GM19455 (cell line): Measurements from ENCODE around the gene ARHGEF7.
A peak's percentile ranks its signal among the peaks of the same experiment; 100 is the strongest.

Source experiments
- ATAC-seq: cut with Tn5 transposase; IDR thresholded peaks from one replicate; pipeline ENCODE4 v1.9.1; 2021; ENCODE audit not compliant: unreplicated experiment

ARHGEF7 gene

DNA sequence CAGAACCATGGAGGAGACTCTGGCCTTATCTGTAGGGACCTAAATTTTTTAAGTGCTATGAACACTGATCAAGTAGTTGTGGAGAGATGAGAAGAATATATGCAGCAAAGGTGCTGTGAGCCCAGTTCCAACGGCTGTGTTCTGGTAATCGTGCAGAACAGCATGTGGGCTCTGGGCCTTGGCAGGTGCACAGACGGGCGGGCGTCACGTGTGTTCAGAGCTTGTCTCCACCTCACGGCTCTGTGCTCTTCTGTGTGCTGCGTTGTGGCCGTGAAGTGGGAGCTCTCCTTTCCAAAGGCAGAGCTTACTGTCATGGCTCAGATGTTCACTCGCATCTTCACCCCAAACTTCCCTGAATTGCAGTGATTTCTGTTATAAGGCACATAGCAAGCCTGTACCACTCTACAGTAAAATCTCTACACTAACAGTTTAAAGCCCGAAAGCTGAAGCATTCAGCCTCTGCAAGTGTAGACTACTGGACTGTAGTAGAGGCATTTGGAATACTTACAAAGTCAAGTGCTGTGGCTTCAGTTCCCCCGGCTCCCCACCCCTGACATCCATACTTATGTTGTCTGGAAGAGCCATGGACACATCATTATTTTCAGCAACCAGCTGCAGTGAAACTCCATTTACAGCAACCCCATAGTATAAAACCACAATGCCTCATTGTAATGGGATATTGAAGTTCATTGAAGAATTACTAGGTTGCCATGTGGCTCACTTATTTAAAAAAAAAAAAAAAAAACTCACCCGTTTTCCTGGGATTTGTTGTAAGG, 177.8 kb downstream of the ARHGEF7 start:
- no peak for ATAC-seq

DNA sequence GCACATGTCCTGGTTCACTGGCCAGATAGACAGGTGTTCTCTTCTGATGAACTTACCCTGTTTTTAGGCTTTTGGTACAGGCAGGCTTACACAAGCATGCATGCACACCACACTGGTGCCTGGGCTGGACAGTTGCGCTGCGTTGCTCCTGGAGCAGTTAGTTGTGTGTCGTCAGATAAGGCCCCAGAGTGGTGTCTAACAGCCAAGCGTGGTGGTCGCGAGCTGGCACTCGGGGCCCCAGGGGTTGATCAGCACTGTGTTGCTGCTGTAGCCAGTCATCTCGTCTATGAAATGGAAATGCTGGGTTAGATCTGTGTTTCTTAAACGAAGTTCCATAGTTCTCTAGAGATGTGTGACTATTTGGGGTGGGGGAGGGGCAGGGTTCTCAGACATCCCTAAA, 180.8 kb downstream of the ARHGEF7 start:
- no peak for ATAC-seq

DNA sequence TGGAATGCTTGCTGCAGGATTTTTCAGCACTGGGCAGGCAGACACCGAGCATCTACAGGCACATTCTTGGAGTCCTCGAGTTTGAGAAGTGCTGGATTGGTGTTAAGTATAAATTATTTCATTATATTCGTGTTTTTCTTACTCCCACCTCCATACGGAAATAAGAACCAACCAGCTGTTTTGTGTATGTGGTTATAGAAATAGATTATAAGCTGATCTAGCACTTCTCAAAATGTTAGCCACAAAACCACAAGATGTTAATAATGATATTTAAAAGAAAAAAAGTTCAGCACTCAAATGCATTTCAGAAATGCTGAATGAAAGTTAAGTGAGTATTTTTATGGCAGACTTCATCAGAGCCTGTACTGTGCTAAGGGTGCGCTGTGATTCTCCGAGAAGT, 181.3 kb downstream of the ARHGEF7 start:
- no peak for ATAC-seq

DNA sequence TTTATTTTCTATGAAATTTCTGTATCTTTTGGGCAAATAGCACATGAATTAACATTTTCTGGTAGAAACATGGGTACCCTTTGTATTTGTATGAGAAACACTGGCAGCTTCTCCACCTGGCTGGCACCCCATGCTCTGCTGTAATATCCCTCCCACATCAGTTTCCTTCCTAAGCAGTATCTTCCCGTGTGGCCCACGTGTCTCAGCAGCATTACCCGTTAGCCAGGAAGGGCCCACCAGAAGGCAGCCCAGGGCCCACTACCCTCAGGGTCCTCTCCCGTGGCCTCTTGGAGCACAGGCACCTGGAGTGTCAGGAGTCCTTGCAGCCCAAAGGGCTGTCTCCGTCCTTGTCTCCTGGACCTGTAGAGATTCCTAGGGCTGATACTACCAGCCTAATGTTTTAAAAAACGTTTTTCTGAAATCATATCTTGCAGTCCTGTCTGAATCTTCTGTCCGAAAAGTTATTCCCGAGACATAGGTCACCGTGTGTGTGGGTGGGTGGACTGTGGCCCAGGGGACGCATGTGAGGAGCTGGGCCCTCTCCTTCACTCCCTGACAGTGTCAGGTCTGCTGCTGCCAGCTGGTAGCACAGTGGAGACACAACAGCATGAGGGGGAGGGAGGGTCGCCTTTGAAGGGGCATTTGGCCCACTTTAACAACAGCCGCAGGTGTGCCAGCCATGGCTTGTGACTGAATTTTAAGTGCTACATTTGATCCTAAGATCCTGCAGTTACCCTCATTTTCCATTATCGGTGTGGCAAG, 183.3 kb downstream of the ARHGEF7 start:
- ATAC-seq = no peak

DNA sequence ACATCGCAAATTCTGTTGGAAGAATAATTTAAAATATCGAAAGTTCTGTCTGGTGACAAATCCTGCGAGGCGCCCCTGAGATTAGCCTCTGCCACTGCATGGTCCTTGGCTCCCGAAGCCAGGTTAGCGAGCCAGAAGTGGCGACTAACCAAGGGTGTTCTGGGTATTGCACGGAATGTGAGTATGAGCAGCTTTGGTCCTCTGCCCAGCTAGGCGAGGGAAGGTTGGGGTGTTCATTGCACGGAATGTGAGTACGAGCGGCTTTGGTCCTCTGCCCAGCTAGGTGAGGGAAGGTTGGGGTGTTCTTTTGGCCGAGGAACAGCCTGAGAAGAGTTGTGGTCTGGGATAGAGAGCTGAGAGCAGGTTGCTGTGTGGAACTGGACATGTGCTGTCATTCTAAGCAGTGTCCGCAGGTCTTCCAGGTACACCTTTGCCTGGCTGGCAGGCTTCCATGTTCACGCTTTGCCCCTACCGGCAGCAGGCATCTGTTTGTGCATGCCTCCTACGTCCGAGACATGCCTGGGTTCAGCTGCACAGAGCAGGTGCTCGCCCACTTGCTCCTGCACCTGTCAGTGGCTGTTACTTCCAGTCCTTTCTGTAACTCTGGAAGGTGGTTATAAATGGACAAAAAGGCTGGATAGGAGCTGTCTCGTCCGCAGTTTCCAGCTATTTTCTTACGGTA, 187.1 kb downstream of the ARHGEF7 start:
- no peak for ATAC-seq

DNA sequence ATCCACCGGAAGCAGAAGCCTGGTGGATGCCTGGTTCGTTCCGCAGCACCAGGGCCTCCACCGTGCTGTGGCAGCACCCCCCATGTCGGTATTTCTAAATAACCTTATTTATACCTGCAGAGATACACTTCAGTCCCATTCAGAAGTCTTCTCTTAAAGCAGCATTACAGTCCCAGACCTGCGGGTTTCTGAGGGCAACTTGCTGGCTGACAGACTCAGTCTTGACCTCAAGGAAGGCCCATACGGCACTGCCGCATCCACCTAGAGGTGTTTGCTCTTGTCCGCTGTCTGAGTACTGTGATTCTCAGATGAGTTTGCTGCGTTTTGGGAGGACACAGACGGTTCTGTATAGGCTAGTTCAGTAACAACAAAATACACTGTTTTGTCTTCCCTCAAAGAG, 188.4 kb downstream of the ARHGEF7 start:
- peak; percentile 4 for ATAC-seq

DNA sequence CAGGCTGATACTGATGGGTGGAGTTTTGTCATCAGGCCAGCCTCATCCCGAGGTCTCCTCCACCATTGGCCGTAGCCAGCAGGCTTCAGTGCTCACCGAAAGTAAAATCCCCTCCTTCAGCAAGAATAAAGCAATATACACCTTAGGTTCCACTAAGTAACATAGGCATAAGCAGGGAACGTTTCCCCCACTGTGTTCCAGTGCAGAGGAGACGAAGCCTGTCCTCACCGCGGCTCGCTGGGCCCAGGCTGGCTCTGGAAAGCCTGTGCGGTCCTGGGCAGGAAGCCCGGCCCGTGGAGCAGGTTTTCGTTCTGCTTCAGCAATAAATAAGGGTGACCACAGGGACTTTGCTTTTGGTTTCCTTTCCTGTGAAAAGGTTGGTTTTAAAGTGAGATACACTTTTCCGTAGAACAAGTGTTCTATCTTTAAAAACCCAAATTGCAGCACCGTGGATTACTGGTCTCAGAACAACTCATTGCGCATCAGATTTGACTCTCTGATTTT, 189.0 kb downstream of the ARHGEF7 start:
- peak; percentile 97 for ATAC-seq

DNA sequence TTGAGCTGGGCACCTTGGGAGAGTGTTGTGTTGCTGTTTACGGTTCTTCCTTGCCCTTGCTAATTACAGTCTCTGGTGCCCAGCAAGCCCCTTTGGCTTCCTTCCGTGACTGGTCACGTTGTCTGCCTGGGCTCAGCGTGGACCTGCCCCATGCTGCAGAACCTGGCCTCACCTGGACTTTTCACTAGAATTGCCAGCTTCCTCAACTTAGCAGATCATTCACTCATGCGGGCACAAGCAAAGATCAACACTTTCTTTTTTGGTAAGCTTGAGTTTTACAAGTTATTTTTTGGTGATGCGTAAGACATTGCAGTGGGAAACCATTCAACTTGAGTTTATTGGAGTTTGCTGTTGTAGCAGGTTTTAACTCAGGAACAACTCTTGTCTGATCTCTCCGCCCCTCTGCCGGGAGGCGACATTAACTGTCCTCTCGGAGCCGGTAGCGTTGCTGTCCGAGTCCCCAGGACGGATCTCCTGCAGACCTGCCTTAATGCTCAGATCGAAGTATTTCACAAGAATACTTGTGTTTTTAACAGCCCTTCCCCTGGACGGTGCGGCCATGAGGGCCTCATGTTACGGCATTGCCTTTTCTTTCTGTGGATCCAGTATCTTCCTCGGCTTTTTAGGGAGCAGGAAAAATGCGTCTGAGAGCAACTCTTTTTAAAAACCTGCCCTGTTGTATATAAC, 189.6 kb downstream of the ARHGEF7 start:
- ATAC-seq = peak; percentile 41

DNA sequence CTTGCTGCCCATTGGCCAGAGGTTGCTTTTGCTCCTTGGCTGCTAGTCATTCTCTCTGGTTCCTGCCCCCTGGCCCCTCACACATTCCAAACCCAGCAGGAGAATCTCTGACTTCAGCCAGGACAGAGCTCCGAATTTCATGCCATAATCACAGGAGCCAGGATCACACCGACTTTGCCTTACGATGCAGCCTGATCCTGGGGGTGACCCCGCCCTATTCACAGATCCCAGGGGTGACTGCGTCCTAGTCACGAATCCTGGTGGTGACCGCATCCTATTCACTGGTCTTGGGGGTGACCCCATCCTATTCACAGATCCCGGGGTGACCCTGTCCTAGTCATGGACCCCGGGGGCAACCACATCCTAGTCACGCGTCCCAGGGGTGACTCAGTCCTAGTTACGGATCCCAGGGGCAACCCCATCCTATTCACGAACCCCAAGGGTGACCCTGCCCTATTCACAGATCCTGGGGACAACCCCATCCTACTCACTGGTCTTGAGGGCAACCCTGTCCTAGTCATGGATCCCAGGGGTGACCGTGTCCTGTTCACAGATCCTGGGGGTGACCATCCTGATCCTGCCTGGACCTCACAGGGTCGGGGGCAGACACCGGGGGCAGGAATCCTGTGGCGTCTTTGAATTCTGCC, 198.0 kb downstream of the ARHGEF7 start:
- no peak for ATAC-seq

DNA sequence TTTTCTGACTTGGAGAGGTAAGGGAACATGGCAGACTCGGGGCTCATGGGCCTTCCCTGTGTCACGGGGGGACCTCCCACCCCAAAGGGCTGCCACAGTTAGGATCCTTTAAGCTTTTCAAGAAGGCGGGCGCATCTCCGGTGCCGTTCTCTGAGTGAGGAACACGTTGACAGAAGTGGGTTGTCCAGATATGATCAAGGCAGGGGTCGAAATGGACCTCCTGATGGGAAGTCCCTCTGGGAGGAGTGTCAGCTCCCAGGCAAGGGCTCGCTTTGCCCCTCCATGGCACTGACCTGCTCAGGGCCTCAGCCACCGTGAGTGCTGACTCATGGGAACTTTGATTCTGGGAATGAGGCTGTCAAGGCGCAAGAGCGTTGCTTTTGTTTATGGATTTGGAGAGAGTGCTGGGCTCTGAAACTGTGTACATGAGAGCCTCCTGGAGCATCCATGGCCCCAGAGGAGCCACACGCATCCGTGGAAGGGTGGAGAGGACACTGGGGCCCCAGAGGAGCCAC, 198.9 kb downstream of the ARHGEF7 start:
- no peak for ATAC-seq

DNA sequence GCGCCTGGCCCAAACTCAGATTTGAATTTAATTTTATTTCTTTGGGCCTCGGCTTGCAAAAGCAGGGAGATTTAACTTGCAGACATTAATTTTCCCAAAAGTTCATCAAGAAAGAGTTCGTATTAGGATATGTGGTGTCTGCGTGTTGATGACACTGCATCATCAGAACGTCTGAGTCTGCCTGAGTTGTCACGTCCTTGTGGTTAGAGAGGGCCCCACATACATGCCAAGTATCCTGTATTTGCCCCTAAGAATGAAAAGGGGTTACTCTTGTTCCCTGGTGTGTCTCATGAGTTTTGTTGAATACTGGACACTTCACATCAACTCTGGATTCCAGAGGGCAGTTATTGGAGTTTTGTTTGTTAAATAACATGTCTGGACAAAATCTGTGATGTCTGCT, 199.7 kb downstream of the ARHGEF7 start:
- ATAC-seq = no peak

DNA sequence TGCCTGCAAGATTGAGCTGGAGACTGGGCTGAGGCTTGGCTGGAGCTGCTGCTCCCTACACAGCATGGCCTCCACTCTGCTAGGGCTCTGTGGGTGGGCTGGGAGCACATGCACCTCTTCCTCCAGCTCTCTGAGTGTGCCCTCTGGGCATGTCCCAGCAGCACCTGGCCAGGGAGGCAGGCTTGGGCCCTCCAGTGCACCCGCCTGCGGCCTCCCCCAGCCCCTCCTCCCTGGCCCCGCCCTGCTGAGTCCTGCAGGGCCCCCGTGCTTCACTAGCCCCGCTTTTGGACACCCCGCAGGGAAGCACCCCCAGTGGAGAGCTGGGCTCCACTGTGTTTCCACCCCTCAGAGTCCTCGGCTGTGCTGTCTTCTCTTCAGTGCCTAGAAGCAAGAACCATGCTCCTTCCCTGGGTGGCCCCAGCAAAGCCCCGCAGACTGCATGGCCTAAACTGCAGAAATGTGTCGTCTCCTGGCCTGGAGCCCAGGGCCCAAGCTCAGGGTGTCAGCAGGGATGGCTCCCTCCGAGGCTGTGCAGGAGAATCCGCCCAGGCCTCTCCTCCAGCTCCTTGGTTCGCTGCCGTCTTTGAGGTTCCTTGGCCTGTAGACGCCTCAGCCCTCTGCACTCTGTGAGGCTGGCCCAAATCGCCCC, 200.4 kb downstream of the ARHGEF7 start:
- no peak for ATAC-seq

DNA sequence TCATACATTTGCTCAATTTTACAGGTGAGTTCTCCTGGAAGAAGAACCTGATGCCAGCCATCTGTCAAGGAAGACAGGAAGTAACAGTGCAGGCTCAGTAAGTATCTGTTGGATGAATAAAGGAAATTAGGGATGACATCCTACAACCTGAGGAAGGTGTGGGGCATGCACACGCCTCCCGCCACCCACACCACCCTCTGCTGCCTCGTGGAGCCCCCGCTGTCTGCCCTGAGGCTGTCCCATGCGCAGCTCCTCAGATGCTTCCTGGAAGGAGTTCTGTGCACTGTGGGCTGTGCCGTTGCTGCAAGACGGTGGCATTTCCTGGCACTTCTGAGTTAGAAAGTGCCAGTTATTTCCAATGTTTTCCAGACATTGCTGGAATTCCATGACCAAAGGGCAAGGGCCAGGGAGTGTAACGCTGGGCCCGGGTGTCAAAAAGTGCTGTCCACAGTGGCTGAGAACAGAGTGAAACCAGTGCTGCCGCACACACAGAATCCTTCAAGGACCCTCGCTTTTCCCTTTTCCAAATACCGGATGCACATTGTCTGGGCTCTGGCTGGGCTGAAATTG, 201.1 kb downstream of the ARHGEF7 start:
- no peak for ATAC-seq

DNA sequence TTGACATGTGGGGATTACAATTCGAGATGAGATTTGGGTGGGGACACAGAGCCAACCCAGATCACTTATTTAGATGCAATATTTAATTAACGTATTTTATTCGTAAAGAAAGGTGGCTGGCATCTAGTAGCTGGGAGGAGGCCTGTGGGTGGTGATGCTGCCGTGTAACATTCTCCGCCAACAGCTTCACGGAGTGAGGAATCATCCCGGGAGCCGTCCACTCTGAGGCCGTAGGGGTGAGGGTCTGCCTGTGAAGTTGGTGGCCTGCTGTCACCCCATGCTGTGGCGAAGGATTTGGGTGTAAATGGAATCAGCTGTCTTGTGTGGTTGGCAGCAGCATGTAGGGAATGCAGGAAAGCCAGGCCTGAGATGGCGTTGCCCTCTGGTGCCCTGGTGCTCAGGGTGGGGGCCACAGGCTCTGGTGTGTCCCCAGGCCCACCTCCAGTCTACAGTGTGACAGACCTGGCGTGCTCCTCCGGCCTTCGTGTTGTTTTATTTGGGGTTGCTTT, 202.0 kb downstream of the ARHGEF7 start:
- no peak for ATAC-seq

DNA sequence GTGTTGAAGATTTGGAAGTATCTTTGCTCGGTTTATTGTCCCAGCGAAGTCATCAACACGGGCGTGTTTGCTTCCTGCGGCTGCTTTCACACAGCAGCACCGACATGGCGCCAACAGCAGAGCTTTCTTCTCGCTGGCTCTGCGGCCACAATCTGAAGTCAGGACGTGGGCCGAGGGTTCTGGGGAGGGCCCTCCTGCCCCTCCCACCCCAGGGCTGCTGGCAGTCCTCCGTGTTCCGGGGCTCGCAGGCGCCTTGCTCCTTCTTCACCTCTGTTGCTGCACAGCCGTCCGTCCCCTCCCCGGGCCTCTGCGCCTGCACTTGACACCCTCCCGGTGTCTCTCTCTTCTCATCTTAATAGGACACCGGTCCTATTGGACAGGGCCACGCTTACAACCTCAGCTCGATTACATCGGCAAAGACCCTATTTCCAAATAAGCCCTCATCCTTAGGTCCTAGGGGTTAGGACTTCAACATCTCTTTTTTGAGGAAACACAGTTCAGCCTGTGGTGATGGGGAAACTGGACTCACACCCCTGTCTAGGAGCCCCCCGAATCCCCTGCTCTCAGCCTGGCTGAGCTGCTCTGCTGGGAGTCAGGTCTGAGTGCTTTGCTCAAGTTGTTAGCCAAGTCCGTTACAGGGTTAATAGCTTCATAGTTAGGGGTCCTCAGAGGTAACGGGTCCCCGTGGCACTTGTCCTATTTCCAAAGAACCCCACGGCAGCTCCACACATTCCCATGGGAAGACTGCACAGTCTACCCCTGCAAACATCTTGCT, 202.6 kb downstream of the ARHGEF7 start:
- no peak for ATAC-seq

DNA sequence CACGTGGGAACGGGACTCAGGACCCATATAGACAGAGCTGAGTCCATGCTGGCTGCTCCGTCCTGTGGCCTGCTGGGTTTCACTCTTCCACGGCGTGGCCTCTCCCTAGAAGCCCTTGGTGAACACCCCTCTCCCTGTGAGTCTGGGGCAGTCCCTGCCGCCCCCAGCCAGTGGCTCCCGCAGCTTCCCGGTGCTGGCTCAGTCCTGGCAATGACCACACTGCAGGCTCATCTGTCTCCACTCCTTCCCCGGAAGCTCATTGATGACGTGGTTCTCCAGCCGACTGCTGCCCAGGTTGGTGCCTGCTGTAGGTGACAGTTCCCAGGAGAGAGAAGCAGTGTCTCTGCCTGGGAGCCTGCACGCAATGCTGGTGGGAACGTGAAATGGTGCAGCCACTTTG, 203.3 kb downstream of the ARHGEF7 start:
- ATAC-seq = no peak

DNA sequence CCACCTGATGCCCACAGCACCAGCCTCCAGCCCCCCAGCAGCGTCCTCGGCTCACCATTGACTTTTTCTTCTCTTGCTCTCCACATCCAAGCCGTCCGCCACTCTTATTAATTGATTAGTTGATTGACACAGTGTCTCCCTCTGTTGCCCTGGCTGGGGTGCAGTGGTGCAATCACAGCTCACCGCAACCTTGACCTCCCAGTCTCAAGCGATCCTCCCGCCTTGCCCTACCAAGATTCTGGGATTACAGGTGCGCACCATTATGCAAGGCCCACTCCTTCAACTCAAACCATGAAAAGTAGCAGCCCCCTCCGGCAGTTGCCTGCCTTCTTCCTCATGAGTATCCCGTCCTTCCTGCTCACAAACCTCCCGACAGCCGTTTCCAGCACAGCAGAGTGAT, 204.4 kb downstream of the ARHGEF7 start:
- ATAC-seq = no peak

DNA sequence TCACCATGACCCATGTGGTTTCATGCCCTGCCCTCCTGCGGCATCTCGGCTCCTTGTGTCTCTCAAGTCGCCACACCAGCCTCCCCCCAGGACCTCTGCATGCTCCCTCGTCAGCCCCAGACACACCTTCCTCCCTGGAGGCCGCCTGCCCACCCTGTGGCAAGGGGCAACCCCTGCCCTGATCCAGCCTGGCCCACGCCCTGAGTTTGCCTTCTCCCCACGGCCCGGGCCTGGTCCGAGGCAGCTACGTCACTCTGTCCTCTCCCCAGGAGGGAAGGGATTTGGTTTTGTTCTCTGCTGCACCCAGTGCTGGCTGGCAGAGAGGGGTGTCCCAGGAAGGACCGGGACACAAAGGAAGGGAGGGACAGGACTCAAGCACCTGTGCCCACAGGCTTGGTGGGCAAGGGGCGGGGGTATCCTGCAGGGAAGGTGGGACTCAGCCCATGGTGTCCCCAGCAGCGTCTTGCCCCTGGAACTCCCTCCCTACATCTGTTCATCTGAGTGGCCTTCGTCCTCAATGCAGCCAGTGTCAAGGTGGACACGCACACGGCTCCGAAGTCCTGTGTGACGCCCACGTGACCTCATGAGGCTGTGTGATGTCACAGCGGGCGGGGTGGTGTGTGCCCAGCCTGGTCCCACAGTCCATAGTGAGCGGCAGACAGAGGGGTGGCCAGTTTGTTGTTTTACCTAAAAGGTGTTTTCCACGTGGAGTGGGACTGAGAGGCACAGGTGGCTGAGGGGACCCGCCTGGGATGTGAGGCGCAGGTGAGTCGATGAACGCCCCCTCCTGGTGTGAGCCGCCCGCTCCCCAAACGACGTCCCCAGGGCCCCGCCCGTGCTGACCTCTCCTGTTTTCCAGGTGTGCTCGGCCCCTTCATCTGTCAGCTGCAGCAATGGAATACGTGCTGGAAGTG, 205.1 kb downstream of the ARHGEF7 start, which contains the start of gene TEX29:
Gene TEX29, plus strand, starts transcription at position 645 of the 914 bp plus-strand sequence. Its CDS starts 249 bp downstream, at position 894.
- no peak for ATAC-seq
